Measurements from ENCODE around the gene CLEC4A. TPM values are rescaled to one million over a fixed set of nuclear protein-coding genes. Genes with fewer than 3 reads are reported as not detected.
"Not testable (repeated sequence)": the region's sequence is repeated elsewhere in the genome, so short reads cannot be mapped to it uniquely, and the experiment has no call there.

CLEC4A gene
- total and polyA plus RNA-seq, 5 experiments from 2014 or later, result 0.39 to 2.9 (median 0.82) TPM

DNA sequence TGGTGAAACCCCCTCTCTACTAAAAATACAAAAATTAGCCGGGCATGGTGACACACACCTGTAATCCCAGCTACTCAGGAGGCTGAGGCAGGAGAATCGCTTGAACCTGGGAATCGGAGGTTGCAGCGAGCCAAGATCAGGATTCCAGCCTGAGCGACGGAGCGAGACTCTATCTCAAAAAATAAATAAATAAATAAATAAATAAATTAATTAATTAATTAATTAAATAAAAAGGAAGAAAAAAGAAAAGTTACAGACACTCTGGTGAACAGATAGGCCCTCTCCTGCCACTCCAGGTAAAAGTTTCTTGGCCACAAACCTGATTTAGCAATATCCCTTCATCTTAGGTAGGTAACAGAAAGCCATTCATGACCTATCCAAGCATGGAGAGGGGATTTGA lies 59.5 kb downstream of the CLEC4A start:
- H3K27ac Mint-ChIP-seq, ATAC-seq, H3K36me3 Mint-ChIP-seq, POLR2A ChIA-PET, H3K4me3 Mint-ChIP-seq, DNase-seq, H3K9me3 Mint-ChIP-seq, H3K27me3 Mint-ChIP-seq: not testable (repeated sequence)
- H3K4me1 Mint-ChIP-seq, result peaks cover 6 to 18% (median 17%) of the 10 kb centered on the region in 4 donors

DNA sequence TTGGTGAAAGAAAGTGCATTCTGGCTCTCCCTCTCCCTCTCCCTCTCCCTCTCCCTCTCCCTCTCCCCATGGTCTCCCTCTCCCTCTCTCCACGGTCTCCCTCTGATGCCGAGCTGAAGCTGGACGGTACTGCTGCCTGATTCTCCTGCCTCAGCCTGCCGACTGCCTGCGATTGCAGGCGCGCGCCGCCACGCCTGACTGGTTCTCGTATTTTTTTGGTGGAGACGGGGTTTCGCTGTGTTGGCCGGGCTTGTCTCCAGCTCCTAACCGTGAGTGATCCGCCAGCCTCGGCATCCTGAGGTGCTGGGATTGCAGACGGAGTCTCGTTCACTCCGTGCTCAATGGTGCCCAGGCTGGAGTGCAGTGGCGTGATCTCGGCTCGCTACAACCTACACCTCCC lies 59.9 kb downstream of the CLEC4A start:
- H3K27me3 Mint-ChIP-seq, POLR2A ChIA-PET, ATAC-seq, H3K36me3 Mint-ChIP-seq, H3K4me3 Mint-ChIP-seq, H3K27ac Mint-ChIP-seq, DNase-seq, H3K9me3 Mint-ChIP-seq: not testable (repeated sequence)
- H3K4me1 Mint-ChIP-seq, result peaks cover 6 to 18% (median 17%) of the 10 kb centered on the region in 4 donors

DNA sequence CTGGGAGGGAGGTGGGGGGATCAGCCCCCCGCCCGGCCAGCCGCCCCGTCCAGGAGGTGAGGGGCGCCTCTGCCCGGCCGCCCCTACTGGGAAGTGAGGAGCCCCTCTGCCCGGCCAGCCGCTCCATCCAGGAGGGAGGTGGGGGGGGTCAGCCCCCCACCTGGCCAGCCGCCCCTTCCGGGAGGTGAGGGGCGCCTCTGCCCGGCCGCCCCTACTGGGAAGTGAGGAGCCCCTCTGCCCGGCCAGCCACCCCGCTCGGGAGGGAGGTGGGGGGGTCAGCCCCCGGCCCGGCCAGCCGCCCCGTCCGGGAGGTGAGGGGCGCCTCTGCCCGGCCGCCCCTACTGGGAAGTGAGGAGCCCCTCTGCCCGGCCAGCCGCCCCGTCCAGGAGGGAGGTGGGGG lies 60.8 kb downstream of the CLEC4A start:
- H3K4me3 Mint-ChIP-seq, H3K27ac Mint-ChIP-seq, H3K36me3 Mint-ChIP-seq, H3K9me3 Mint-ChIP-seq, DNase-seq, ATAC-seq, H3K27me3 Mint-ChIP-seq, POLR2A ChIA-PET: not testable (repeated sequence)
- peaks cover 6 to 18% (median 17%) of the 10 kb centered on the region in 4 donors for H3K4me1 Mint-ChIP-seq

GRCh38 chr12:8188088-8188487 lies 64.7 kb downstream of the CLEC4A start:
- ATAC-seq, H3K9me3 Mint-ChIP-seq, DNase-seq, H3K27ac Mint-ChIP-seq, POLR2A ChIA-PET, H3K27me3 Mint-ChIP-seq, H3K4me1 Mint-ChIP-seq, H3K36me3 Mint-ChIP-seq, H3K4me3 Mint-ChIP-seq: not testable (repeated sequence)

Other genes with a start within 250 kb of the CLEC4A start
- 100 to 1,000 TPM; 108 to 115 TPM for gene SLC2A3, start 187.4 kb upstream of the CLEC4A start, total RNA-seq
- gene SLC2A3, start 187.4 kb upstream of the CLEC4A start, polyA plus RNA-seq, result 10 to 100 TPM; 47.6 to 88.0 (median 71.8) TPM
- gene FOXJ2, start 90.9 kb upstream of the CLEC4A start, total RNA-seq, result 10 to 100 TPM; 26.6 to 27.1 TPM
- 10 to 100 TPM in 1 of 3 donors, 1 to 10 TPM in 2; 6.7 to 14.4 (median 9.7) TPM for gene FOXJ2, start 90.9 kb upstream of the CLEC4A start, polyA plus RNA-seq
- 1 to 10 TPM; 1.5 to 2.0 TPM for gene C3AR1, start 57.3 kb upstream of the CLEC4A start, total RNA-seq
- 1 to 10 TPM in 2 of 3 donors, under 1 TPM in 1; 0.09 to 6.5 (median 2.7) TPM for gene C3AR1, start 57.3 kb upstream of the CLEC4A start, polyA plus RNA-seq
- 10 to 100 TPM; 59.8 to 67.9 TPM for gene NECAP1, start 41.3 kb upstream of the CLEC4A start, total RNA-seq
- gene NECAP1, start 41.3 kb upstream of the CLEC4A start, polyA plus RNA-seq, result 10 to 100 TPM; 20.4 to 26.0 (median 24.9) TPM
- not detected for gene ZNF705A, start 33.4 kb downstream of the CLEC4A start, total RNA-seq
- gene ZNF705A, start 33.4 kb downstream of the CLEC4A start, polyA plus RNA-seq, result not detected
- not detected for gene FAM90A1, start 104.0 kb downstream of the CLEC4A start, total RNA-seq
- gene FAM90A1, start 104.0 kb downstream of the CLEC4A start, polyA plus RNA-seq, result under 1 TPM in 1 of 3 donors, not detected in 2; 0.22 TPM